SIG-M5 treated with dmso at 0.1 percent for 504 hours (cell line): Measurements from ENCODE around the gene GSTM4.
"Not testable (repeated sequence)": the region's sequence is repeated elsewhere in the genome, so short reads cannot be mapped to it uniquely, and the experiment has no call there.

Experiments
- DNase-seq: peaks from one replicate; lab custom pipeline; 2025; ENCODE audit not compliant: unreplicated experiment; lab: John Stamatoyannopoulos, UW

GSTM4 gene

DNA sequence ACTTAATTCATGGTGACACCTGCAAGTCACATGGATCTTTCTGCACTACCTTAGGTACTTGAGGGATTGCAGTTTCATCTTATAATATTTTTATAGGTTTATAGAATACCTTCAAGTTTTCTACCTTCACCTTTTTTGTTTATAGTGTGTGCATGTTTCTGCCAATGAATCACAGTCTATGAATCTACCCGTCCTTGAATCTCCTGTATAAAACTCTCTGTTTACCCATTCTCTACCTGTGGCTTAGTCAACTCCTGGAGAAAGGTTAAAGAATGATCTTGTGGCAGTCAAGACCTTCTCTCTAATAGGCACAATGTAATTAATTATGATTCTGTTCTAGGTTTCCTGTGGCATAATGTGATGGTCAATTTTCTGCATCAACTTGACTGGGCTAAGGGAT lies 8.8 kb downstream of the GSTM4 start:
- DNase-seq, result no peak

DNA sequence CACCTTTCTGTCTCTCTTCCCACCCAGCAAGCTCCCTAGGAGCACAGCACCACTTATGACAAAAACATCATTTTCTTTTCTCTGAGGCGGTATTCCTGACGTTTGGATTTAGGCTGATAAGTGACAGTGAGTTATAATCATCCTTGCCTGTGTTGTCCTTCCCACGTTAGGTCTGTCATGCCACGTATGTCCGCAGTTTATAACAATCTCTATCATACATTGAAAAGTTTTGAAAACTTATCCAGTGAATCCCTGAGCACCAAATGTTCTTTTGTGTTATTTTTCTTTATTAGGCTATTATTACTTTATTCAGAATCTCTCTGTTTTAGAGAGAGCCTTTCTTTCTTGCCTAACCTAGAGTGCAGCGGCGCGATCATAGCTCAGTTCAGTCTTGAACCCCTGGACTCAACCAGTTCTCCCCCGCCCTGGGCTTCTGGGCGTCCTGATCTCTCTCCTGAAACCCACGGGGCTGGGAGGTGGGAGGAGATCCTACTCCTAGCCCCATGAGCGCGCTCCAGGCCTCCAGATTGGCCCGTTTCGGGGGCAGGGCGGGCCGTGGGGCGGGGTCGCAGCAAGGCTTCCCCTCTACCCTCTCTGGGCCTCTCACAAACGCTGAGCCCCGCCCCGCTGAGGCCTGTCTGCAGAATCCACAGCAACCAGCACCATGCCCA lies 11.7 kb downstream of the GSTM4 start, which contains the start of gene GSTM2:
GSTM2 (plus strand) TSS at position 606 of the 671 bp plus-strand sequence; CDS start at position 665, 59 bp downstream.
- peak; percentile 72 for DNase-seq

DNA sequence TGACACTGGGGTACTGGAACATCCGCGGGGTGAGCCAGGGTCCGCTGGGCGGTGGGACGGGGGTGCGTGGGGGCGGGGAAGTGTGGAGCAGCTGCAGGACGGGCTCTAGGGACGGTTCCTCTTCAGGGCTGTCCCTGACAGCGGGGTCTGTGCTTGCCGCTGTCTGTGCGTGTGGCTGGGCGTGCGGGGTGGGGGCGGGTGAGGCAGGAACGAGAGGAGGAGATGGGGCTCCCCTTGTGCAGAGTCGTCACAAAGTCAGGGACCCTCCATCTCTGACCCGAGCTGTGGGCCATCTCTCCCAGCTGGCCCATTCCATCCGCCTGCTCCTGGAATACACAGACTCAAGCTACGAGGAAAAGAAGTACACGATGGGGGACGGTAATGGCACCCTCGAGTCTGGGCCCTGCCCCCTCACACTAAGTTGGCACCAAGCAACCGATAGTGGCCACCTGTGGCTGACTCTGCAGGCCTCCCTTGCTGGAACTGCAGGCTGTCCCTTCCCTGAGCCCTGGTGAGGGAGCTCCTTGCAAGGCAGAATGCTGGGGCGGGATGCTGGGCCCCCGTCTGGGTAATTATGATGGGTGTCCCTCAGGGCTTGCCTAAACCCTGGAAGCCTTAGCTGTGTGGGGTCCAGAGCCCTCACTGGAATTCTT lies 12.3 kb downstream of the GSTM4 start:
- no peak for DNase-seq

DNA sequence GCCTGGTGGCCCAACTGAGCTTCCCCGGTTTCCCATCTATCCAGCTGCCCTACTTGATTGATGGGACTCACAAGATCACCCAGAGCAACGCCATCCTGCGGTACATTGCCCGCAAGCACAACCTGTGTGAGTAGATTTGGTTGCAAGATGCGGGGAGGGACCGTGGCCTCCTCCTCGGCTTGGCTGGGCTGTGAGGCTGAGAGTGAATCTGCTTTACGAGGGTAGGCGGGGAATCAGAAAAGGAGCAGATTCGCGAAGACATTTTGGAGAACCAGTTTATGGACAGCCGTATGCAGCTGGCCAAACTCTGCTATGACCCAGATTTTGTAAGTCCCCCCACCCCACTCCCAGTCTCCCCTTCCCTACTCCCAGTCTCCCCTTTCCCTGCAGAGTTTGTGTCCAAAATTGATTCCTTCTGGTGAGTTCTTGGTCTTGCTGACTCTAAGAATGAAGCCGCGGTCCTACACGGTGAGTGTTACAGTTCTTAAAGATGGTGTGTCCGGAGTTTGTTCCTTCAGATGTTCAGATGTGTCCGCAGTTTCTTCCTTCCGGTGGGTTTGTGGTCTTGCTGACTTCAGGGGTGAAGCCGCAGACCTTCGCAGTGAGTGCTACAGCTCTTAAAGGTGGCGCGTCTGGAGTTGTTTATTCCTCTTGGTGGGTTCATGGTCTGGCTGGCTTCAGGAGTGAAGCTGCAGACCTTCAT lies 13.5 kb downstream of the GSTM4 start:
- DNase-seq, result no peak

DNA sequence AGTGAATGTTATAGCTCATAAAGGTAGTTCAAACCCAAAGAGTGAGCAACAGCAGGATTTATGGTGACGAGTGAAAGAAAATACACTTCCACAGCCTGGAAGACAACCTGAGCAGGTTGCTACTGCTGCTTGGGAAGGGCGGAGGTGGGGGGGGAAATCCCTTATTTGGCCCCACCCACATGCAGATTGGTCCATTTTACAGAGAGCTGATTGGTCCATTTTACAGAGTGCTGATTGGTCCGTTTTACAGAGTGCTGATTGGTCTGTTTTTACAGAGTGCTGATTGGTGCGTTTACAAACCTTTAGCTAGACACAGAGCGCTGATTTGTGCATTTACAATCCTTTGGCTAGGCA lies 14.0 kb downstream of the GSTM4 start:
- not testable (repeated sequence) for DNase-seq

DNA sequence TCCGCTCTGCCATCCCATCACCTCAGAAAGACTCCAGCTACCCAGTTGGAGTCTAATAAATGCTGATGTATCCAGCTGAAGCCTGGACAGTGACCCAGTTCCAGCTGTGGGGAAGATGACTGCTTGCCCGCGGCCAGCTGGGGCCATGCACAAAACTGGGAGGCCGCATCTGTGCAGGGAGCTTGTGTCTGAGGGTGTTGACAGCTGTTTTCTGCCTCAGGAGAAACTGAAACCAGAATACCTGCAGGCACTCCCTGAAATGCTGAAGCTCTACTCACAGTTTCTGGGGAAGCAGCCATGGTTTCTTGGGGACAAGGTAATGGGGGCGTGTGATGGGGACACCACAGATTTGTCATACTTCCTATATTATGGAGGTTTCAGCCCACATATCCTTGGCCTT lies 15.2 kb downstream of the GSTM4 start:
- DNase-seq, result no peak

DNA sequence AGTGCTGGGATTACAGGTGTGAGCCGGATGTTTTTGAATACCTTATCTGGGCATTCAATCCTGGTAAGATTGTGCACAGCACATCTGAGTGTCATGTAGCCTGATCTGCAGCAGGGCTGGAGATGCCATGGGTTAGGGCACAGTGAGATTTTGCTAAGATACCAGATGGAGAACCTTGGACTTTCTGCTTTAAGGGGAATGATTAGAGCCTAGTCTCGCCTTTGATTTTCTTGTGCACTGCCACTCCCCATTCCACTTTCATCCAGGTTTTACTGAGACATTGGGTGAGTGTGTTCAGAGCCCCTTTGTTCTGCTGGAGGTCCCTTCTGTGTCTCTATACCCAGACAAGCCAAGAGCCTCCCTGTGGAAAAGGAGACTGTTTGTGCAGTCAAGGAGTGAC lies 18.0 kb downstream of the GSTM4 start:
- DNase-seq, result not testable (repeated sequence)

DNA sequence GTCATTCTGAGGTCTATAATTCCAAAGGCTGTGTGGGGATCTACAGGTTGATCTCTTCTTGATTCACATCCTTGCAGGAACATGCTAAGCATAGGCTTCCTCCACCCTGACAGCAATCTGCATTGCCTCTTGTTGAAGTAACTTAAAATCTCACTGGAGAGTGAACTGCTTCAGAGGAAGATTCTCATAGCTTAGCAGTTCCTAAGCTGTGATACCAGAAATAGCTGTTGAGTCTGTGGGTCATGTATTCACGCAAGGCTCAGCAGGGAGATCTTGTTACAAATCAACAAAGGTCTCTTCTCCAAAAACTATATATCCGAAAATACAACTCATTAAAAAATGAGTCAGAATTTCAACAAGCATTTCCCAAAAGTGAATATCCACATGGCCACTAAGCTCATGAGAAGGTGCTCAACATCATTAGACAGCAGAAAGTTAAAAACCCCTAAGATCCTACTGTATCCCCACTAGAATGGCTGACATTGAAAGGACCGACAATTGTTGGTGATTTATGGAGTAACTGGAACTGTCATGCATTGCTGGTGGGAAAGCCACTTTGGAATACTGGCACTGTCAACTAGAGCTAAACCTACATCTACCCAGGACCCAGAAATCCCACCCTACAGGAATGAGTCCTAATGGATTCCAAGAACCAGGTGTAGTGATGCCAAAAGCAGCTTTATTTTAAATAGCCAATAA lies 20.9 kb downstream of the GSTM4 start:
- DNase-seq, result not testable (repeated sequence)

DNA sequence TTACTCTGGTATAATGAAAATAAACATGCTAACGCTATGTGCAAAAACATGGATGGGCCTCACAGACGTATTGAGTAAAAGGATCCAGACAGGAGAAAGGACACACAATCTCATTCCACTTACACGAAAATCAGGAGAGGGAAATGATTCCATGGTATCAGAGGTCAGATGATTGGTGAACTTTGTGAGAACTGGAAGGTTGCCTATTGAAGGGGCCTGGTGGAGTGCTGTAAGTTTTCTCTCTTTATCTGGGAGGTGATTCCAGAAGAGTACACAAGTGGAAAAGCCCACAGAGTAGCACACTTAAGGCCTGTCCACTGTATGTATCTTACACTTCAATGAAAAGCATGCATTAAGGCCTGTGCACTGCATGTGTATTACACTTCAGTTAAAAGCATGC lies 21.6 kb downstream of the GSTM4 start:
- DNase-seq, result no peak

DNA sequence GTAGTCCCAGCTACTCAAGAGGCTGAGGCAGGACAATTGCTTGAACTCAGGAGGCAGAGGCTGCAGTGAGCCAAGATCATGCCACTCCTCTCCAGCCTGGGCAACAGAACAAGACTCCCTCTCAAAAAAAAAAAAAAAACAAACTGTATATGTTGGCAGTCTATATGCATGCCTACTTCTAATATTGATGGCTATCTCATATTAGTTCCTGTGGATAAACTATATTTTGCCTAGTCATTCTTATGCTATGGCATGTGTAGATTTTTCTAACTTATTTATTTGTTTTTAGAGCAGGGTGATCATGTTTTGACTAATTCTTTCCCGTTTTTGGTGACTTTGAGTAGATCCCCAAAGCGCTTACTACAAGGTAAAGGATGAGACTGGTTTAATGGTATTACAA lies 22.7 kb downstream of the GSTM4 start:
- DNase-seq, result not testable (repeated sequence)

DNA sequence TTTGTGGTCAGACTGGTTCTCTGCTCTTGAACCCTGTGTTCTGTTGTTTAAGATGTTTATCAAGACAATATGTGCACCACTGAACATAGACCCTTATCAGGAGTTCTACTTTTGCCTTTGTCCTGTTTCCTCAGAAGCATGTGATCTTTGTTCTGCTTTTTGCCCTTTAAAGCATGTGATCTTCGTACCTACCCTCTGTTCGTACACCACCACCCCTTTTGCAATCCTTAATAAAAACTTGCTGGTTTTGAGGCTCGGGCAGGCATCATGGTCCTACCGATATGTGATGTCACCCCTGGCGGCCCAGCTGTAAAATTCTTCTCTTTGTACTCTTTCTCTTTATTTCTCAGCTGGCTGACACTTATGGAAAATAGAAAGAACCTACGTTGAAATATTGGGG lies 28.9 kb downstream of the GSTM4 start:
- not testable (repeated sequence) for DNase-seq

DNA sequence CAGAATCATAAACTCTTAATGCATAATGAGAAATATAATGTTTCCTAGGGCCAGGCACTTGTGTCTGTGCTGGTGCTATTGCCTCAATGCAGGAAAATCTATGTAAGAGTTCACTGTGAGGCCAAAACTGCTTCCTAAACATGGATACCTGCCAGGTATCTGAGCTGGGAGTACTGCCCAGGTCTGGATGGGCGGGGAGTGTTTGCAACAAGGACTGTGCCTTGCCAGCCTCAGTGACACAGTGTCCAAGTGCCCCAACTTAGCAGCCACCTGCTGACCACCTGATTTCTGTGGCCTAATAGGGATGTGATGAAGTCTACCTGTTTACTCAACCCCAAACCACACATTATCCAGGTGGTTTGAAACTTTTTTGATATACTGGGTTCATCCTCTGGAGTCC lies 29.5 kb downstream of the GSTM4 start:
- not testable (repeated sequence) for DNase-seq

DNA sequence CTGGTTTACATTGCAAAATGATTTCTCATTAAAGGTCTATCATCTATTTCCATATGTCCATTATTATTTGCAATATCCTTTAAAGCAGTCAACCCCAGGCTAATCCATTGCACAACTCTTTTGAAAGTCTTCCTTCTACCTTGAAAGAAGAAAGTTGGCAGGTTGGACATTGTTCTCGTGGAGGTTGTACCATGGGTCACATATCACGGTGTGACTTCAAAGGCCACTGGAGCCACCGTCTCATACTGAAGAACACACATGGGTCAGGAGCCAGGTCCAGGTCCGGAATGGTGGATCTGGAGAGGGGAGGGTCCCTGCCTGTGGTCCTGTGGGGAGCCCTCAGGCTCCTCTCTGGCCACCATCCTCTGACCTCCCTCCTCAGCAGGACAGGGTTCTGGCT lies 30.0 kb downstream of the GSTM4 start:
- not testable (repeated sequence) for DNase-seq

DNA sequence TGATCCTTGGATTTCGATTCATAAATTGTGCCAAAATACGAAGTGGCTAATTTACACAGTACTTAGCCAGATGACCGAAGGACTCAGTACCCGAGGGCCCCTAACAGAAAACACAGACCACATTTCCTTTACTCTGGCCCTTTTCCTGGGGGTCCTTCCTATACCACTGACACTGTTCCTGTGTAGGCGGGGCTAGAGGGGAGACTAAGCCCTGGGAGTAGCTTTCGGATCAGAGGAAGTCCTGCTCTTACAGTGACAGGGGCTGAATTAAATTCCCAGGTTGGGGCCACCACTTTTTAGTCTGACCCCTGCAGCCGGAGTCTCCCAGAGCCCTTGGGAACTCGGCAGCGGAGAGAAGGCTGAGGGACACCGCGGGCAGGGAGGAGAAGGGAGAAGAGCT lies 31.2 kb downstream of the GSTM4 start:
- DNase-seq, result not testable (repeated sequence)

DNA sequence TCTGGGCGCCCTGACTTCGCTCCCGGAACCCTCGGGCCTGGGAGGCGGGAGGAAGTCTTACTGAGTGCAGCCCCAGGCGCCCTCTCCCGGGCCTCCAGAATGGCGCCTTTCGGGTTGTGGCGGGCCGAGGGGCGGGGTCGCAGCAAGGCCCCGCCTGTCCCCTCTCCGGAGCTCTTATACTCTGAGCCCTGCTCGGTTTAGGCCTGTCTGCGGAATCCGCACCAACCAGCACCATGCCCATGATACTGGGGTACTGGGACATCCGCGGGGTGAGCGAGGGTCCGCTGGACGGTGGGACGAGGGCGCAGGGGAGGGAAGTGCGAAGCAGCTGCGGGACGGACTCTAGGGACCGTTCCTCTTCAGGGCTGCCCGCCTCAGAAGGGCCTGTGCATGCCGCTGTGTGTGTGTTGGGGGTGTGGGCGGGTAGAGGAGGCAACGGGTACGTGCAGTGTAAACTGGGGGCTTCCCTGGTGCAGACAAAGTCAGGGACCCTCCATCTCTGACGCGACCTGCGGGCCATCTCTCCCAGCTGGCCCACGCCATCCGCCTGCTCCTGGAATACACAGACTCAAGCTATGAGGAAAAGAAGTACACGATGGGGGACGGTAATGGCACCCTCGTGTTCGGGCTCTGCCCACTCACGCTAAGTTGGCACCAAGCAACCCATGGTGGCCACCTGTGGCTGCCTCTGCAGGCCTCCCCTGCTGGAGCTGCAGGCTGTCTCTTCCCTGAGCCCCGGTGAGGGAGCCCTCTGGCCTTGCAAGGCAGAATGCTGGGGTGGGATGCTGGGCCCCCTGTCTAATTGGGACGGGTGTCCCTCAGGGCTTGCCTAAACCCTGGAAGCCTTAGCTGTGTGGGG lies 32.0 kb downstream of the GSTM4 start, which contains the start of gene GSTM1:
GSTM1 (plus strand) TSS at position 177 of the 859 bp plus-strand sequence; CDS start at position 234, 57 bp downstream.
- peak; percentile 36 for DNase-seq

DNA sequence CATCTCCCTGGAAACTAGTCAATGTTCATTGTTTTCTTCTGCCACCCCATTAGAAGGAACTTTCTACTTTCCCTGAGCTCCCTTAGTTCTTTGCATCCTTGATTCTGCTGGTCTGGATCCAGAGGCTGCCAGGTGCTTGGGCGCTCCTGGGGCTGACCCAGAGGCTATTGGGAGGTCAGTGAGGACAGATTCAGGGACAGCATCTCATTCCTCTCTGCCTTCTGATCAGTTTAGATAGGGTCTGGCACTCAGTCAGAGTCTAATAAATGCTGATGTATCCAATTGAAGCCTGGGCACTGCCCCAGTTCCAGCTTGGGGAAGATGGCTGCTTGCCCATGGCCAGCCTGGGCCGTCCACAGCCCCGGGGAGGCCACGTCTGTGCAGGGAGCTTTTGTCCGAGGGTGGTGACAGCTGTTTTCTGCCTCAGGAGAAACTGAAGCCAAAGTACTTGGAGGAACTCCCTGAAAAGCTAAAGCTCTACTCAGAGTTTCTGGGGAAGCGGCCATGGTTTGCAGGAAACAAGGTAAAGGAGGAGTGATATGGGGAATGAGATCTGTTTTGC lies 34.0 kb downstream of the GSTM4 start:
- DNase-seq, result no peak

DNA sequence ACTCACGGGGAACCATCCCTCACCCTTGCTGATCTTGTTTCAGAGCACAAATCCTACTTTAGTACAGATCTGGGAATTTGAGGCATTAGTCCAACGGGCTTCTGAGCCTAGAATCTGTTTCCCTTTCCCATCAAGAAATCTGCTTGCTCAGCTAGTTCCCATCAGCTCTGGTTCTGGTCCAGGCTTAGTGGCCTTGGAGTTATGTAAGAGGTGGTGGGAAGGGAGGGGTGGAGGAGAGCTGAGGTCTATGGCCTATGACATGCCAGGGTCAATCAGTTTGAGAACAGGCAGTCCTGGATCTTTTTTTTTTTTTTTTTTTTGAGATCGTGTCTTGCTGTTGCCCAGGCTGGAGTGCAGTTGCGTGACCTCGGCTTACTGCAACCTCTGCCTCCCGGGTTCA lies 35.9 kb downstream of the GSTM4 start:
- DNase-seq, result no peak

DNA sequence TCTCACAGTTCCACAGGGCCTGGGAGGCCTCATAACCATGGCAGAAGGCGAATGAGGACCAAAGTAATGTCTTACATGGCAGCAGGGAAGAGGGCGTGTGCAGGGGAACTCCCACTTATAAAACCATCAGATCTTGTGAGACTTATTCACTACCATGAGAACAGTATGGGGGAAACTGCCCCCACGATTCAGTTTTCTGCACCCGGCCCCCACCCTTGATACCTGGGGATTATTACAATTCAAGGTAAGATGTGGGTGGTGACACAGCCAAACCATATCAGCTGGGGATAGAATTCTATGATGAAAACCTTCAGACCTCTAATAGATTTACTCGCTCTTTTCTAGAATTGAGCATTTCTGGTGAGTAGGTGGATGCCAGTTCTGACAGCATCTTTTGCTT lies 38.5 kb downstream of the GSTM4 start:
- DNase-seq, result not testable (repeated sequence)

DNA sequence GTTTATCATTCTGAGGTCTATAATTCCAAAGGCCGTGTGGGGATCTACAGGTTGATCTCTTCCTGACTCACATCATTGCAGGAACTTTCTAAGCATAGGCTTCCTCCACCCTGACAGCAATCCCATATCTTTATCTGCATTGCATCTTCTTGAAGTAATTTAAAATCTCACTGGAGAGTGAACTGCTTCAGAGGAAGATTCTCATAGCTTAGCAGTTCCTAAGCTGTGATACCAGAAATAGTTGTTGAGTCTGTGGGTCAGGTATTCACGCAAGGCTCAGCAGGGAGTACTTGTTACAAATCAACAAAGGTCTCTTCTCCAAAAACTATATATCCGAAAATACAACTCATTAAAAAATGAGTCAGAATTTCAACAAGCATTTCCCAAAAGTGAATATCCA lies 39.2 kb downstream of the GSTM4 start:
- DNase-seq, result not testable (repeated sequence)

DNA sequence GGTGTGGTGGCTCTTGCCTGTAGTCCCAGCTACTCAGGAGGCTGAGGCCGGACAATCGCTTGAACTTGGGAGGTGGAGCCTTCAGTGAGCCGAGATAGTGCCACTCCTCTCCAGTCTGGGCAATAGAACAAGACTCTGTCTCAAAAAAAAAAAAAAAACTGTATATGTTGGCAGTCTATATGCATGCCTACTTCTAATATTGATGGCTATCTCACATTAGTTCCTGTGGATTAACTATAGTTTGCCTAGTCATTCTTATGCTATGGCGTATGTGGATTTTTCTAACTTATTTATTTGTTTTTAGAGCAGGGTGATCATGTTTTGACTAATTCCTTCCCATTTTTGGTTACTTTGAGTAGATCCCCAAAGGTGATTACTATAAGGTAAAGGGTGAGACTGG lies 41.2 kb downstream of the GSTM4 start:
- no peak for DNase-seq
